Heart left ventricle (tissue), 13 donors: Measurements from ENCODE around the gene SLC15A4.

Source experiments
- POLR2A ChIP-seq, 2 donors: fragments of 450-650 bp; IDR thresholded peaks; one replicate each; pipeline ENCODE4 v1.6.1; 2017; ENCODE audit warnings: antibody characterized with exemption in 2 of 2, mild to moderate bottlenecking in 2 of 2, moderate library complexity in 2 of 2
- TF ChIP-seq, protein P1 (sequence below), 12 donors: fragments of 200-600 bp; sonication (generic) in 4 of 12; IDR thresholded peaks; one replicate each; pipeline versions ENCODE4 v1.5.0 to v1.8.0; 2018 to 2022; ENCODE audit warnings: antibody characterized with exemption in 12 of 12, mild to moderate bottlenecking in 5 of 12
- donor health status: ischemic (EF 13 %, LVEDD 7.1; RV severe dilation, severe dysfunction).
- donor health status: DM: no; HTN: yes; CAD: no.
- donor health status: DM: no; HTN: no; CAD: no.
- donor health status: ischemic (EF 25% LVEDD 6.9; RV normal size, moderate dysfunction).
- donor health status: ischemic (EF 25% LVEDD 5.7; RV mildly dilated, moderate dysfunction).
- donor health status: ischemic (EF 35%, LVEDD 5.7; RV mildly dilated, moderate dysfunction).
- donor health status: nonischemic (EF 11% LVEDD 7.7; RV severe dilation, severe dysfunction).
- donor health status: DM: yes; HTN: yes; CAD: no.
- donor health status: PGD.
- donor health status: ischemic (EF 29% LVEDD 5.4; RV normal size, mild dysfunction).
- donor health status: nonischemic (EF 23%, LVEDD 6.1; RV moderate dilation, normal function).

DNA sequence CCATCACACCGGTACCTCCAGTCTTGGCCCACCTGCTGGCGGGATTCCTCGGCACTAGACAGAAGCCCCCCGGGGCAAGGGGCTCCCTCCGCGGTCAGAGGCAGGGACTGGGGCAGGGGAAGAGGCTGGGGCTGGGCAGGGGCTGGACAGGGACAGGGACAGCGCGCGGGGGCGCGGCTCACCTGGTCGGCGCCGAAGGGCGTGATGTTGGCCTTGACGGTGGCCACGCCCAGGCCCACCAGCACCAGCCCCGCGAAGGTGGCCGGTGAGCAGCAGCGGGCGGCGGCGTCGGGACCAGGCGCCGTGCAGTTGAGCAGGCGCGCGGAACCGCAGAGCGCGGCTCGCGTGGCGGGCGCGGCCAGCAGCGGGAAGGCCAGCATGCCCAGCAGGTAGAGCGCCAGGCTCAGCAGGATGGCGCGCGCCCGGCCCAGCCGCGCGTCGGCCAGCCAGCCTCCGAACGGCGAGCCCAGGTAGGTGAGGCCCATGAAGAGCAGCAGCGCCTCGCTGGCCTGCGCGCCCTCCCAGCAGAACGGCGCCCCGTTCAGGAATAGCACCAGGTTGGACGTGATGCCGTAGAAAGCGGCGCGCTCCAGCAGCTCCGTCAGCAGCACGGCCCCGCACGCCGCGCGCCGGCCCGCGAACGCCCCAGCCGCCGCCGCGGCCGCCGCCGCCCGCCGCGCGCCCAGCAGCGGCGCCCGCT lies 392 bp downstream of the SLC15A4 start:
- TF ChIP-seq, protein P1, sequence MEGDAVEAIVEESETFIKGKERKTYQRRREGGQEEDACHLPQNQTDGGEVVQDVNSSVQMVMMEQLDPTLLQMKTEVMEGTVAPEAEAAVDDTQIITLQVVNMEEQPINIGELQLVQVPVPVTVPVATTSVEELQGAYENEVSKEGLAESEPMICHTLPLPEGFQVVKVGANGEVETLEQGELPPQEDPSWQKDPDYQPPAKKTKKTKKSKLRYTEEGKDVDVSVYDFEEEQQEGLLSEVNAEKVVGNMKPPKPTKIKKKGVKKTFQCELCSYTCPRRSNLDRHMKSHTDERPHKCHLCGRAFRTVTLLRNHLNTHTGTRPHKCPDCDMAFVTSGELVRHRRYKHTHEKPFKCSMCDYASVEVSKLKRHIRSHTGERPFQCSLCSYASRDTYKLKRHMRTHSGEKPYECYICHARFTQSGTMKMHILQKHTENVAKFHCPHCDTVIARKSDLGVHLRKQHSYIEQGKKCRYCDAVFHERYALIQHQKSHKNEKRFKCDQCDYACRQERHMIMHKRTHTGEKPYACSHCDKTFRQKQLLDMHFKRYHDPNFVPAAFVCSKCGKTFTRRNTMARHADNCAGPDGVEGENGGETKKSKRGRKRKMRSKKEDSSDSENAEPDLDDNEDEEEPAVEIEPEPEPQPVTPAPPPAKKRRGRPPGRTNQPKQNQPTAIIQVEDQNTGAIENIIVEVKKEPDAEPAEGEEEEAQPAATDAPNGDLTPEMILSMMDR (IDR thresholded peaks at IDR 0.05), result no peak
- TF ChIP-seq POLR2A (IDR thresholded peaks at IDR 0.05), result no peak
